H1 (cell line): ENCODE measurements around the gene MMP15. TPM values are rescaled to one million over a fixed set of nuclear protein-coding genes. Genes with fewer than 3 reads are reported as not detected.

ENCODE experiments used
- CTCF ChIA-PET: fragments of 300-600 bp; sonication (Branson Sonifier 250); formaldehyde crosslinking; loops from one replicate; lab custom pipeline; 2021; ENCODE audit not compliant: partially characterized antibody; lab: Charles Lee
- POLR2A ChIA-PET: fragments of 300-600 bp; sonication (Branson Sonifier 250); formaldehyde crosslinking; loops from one replicate; lab custom pipeline; 2021; ENCODE audit warnings: inconsistent platforms; ENCODE audit not compliant: partially characterized antibody; lab: Charles Lee
- DNase-seq, 2 experiments: peaks; one replicate each; pipeline versions ENCODE4 v3.0.0 to v3.0.0-alpha.2; 2010 to 2022; ENCODE audit warnings: low spot score in 2 of 2, low read depth in 1 of 2, mixed read lengths in 1 of 2
- FAIRE-seq: peaks from 2 replicates; lab custom pipeline; 2011; peaks lifted over from hg19 to GRCh38; lab: Jason Lieb, UNC
- H2AFZ ChIP-seq: 2 replicates; pipeline ENCODE4 v1.8.1; 2012; ENCODE audit warnings: low read length, inconsistent platforms
- H2AK5ac ChIP-seq: 2 replicates; pipeline ENCODE4 v1.6.1; 2013; ENCODE audit warnings: low read depth, low read length
- H2BK120ac ChIP-seq: replicated peaks from 2 replicates; pipeline ENCODE3; 2013; ENCODE audit warnings: low read depth, low read length, inconsistent platforms
- H2BK12ac ChIP-seq: 2 replicates; pipeline ENCODE4 v1.6.1; 2013; ENCODE audit warnings: low read depth, low read length
- H2BK15ac ChIP-seq: 2 replicates; pipeline ENCODE4 v1.6.1; 2013; ENCODE audit warnings: low read length
- H2BK20ac ChIP-seq: 2 replicates; pipeline ENCODE4 v1.6.1; 2013; ENCODE audit warnings: low read length
- H2BK5ac ChIP-seq: 2 replicates; pipeline ENCODE4 v1.6.1; 2013; ENCODE audit warnings: low read depth, low read length
- H3K14ac ChIP-seq: 2 replicates; pipeline ENCODE4 v1.6.1; 2013; ENCODE audit warnings: inconsistent platforms; ENCODE audit not compliant: insufficient read length
- H3K18ac ChIP-seq: 2 replicates; pipeline ENCODE4 v1.6.1; 2013; ENCODE audit warnings: low read length; ENCODE audit errors: extremely low read depth
- H3K23ac ChIP-seq: 2 replicates; pipeline ENCODE4 v1.6.1; 2013; ENCODE audit warnings: inconsistent platforms; ENCODE audit not compliant: insufficient read length
- H3K23me2 ChIP-seq: 2 replicates; pipeline ENCODE4 v1.6.1; 2013; ENCODE audit warnings: low read depth, low read length
- H3K27ac ChIP-seq: 2 replicates; pipeline ENCODE4 v1.6.1; 2011; ENCODE audit warnings: low read depth, low read length, inconsistent platforms
- H3K27me3 ChIP-seq, 4 experiments: replicated peaks in 1 of 4; 1 replicate in 1 of 4; 2 replicates in 3 of 4; pipeline versions ENCODE4 v1.6.1 to v1.8.1; 2011 to 2013; ENCODE audit warnings: low read length in 3 of 4, mild to moderate bottlenecking in 3 of 4, inconsistent platforms in 2 of 4, mixed read lengths in 2 of 4, moderate library complexity in 1 of 4; ENCODE audit not compliant: control insufficient read depth in 3 of 4, insufficient read depth in 3 of 4; ENCODE audit errors: extremely low read depth in 1 of 4
- H3K36me3 ChIP-seq, 4 experiments: 2 replicates each; pipeline versions ENCODE4 v1.6.1 to v1.8.1; 2011 to 2013; ENCODE audit warnings: mild to moderate bottlenecking in 4 of 4, low read length in 3 of 4, moderate library complexity in 2 of 4, control low read depth in 1 of 4, inconsistent platforms in 1 of 4; ENCODE audit not compliant: insufficient read depth in 4 of 4, control insufficient read depth in 2 of 4
- H3K4ac ChIP-seq: replicated peaks from 2 replicates; pipeline ENCODE3; 2013; ENCODE audit warnings: low read length, low read depth, mixed read lengths, inconsistent platforms; ENCODE audit not compliant: insufficient read length
- H3K4me1 ChIP-seq, 4 experiments: replicated peaks in 1 of 4; 1 replicate in 1 of 4; 2 replicates in 3 of 4; pipeline versions ENCODE4 v1.6.1 to v1.8.1; 2011 to 2013; ENCODE audit warnings: low read length in 3 of 4, inconsistent platforms in 2 of 4, mixed read lengths in 1 of 4; ENCODE audit not compliant: insufficient read depth in 4 of 4, control insufficient read depth in 3 of 4
- H3K4me2 ChIP-seq, 2 experiments: 2 replicates each; pipeline versions ENCODE4 v1.6.1 to v1.8.1; 2011 to 2013; ENCODE audit warnings: low read depth in 2 of 2, low read length in 2 of 2, control low read depth in 1 of 2, inconsistent platforms in 1 of 2, mild to moderate bottlenecking in 1 of 2; ENCODE audit not compliant: insufficient read depth in 1 of 2
- H3K4me3 ChIP-seq, 4 experiments: fragments of 200-600, 300-600 bp in 1 of 4; sonication (generic), shearing (Covaris generic), sonication (Bioruptor Twin) in 1 of 4; 2 replicates each; pipeline versions ENCODE4 v1.5.1 to v1.8.1; 2011 to 2016; ENCODE audit warnings: low read length in 4 of 4, low read depth in 3 of 4, control low read depth in 2 of 4, inconsistent platforms in 2 of 4, mild to moderate bottlenecking in 2 of 4, mixed read lengths in 1 of 4, moderate library complexity in 1 of 4; ENCODE audit not compliant: insufficient read depth in 2 of 4; ENCODE audit errors: extremely low read depth in 1 of 4
- H3K56ac ChIP-seq: replicated peaks from 2 replicates; pipeline ENCODE3; 2013; ENCODE audit warnings: low read depth, mild to moderate bottlenecking, mixed read lengths, low read length, inconsistent platforms; ENCODE audit not compliant: insufficient read length
- H3K79me1 ChIP-seq: 2 replicates; pipeline ENCODE4 v1.6.1; 2013; ENCODE audit warnings: low read depth, low read length, control low read depth
- H3K79me2 ChIP-seq, 2 experiments: 2 replicates each; pipeline versions ENCODE4 v1.6.1 to v1.8.1; 2012 to 2013; ENCODE audit warnings: low read length in 2 of 2, mild to moderate bottlenecking in 2 of 2, inconsistent platforms in 1 of 2; ENCODE audit not compliant: insufficient read depth in 2 of 2, control insufficient read depth in 1 of 2
- H3K9ac ChIP-seq, 4 experiments: replicated peaks in 1 of 4; 1 replicate in 1 of 4; 2 replicates in 3 of 4; pipeline versions ENCODE4 v1.6.1 to v1.8.1; 2011 to 2013; ENCODE audit warnings: low read depth in 3 of 4, low read length in 3 of 4, control low read depth in 2 of 4, mild to moderate bottlenecking in 2 of 4, moderate library complexity in 2 of 4, inconsistent platforms in 1 of 4; ENCODE audit errors: extremely low read depth in 1 of 4
- H3K9me3 ChIP-seq, 2 experiments: 2 replicates each; pipeline versions ENCODE4 v1.6.1 to v1.8.1; 2012 to 2013; ENCODE audit warnings: mild to moderate bottlenecking in 2 of 2, moderate library complexity in 2 of 2, control low read depth in 1 of 2, inconsistent platforms in 1 of 2, low read depth in 1 of 2, low read length in 1 of 2, mixed read lengths in 1 of 2; ENCODE audit not compliant: insufficient read depth in 2 of 2
- H4K20me1 ChIP-seq, 2 experiments: replicated peaks in 1 of 2; 2 replicates each; pipeline versions ENCODE3 to v1.8.1; 2011 to 2013; ENCODE audit warnings: inconsistent platforms in 2 of 2, low read length in 2 of 2, mild to moderate bottlenecking in 1 of 2; ENCODE audit not compliant: insufficient read depth in 2 of 2, control insufficient read depth in 1 of 2
- H4K5ac ChIP-seq: 2 replicates; pipeline ENCODE4 v1.6.1; 2013; ENCODE audit warnings: low read length, low read depth, mixed read lengths, inconsistent platforms; ENCODE audit not compliant: insufficient read length
- H4K8ac ChIP-seq: 2 replicates; pipeline ENCODE4 v1.8.0; 2013; ENCODE audit warnings: mild to moderate bottlenecking, moderate library complexity, low read length, inconsistent platforms; ENCODE audit not compliant: insufficient read depth; ENCODE audit errors: extremely low read depth
- H4K91ac ChIP-seq: replicated peaks from 2 replicates; pipeline ENCODE3; 2013; ENCODE audit warnings: low read length, mixed read lengths, inconsistent platforms; ENCODE audit not compliant: insufficient read length
- CHD1 ChIP-seq: IDR thresholded peaks from 2 replicates; pipeline ENCODE4 v1.6.1; 2012; ENCODE audit warnings: low read depth, low read length, improper control_type of control experiment
- CREB1 ChIP-seq: IDR thresholded peaks from 2 replicates; pipeline ENCODE4 v1.6.1; 2012; ENCODE audit warnings: inconsistent platforms
- GABPA ChIP-seq: IDR thresholded peaks from 2 replicates; pipeline ENCODE4 v1.6.1; 2011; ENCODE audit warnings: mild to moderate bottlenecking, low read length, moderate library complexity, borderline replicate concordance; ENCODE audit not compliant: insufficient read depth
- HDAC6 ChIP-seq: IDR thresholded peaks from one replicate; pipeline ENCODE4 v1.7.1; 2012; ENCODE audit warnings: low read depth, mild to moderate bottlenecking, inconsistent platforms, low read length, moderate library complexity
- JUND ChIP-seq: IDR thresholded peaks from 2 replicates; pipeline ENCODE4 v1.6.1; 2011; ENCODE audit warnings: mild to moderate bottlenecking, improper control_type of control experiment, low read length
- KDM4A ChIP-seq: IDR thresholded peaks from one replicate; pipeline ENCODE4 v1.7.1; 2012; ENCODE audit warnings: low read depth, mild to moderate bottlenecking, moderate library complexity, low read length, inconsistent platforms; ENCODE audit not compliant: severe bottlenecking
- POLR2AphosphoS5 ChIP-seq: IDR thresholded peaks from 2 replicates; pipeline ENCODE4 v1.6.1; 2011; ENCODE audit warnings: low read depth, low read length
- RAD21 ChIP-seq, 2 experiments: IDR thresholded peaks in 1 of 2; conservative IDR thresholded peaks in 1 of 2; 2 replicates each; pipeline ENCODE4 v1.6.1; 2011; ENCODE audit warnings: low read depth in 2 of 2, low read length in 2 of 2, improper control_type of control experiment in 1 of 2, inconsistent platforms in 1 of 2, mild to moderate bottlenecking in 1 of 2, moderate library complexity in 1 of 2
- SIRT6 ChIP-seq: IDR thresholded peaks from one replicate; pipeline ENCODE4 v1.7.1; 2012; ENCODE audit warnings: low read length, inconsistent platforms
- SP4 ChIP-seq: IDR thresholded peaks from 2 replicates; pipeline ENCODE4 v1.6.1; 2012; ENCODE audit warnings: low read length, inconsistent platforms
- YY1 ChIP-seq: IDR thresholded peaks from 2 replicates; pipeline ENCODE4 v1.6.1; 2011; ENCODE audit warnings: low read depth, mild to moderate bottlenecking, low read length
- WGBS, 2 experiments: shearing (Covaris generic) in 1 of 2; methylation state at CpG; one replicate each; pipeline versions ENCODE4 v1.1.6 to v1.1.7; 2013 to 2015; ENCODE audit warnings: low lambda C conversion rate in 2 of 2, mixed read lengths in 2 of 2, inconsistent platforms in 1 of 2, low coverage in 1 of 2, missing lambda C conversion rate in 1 of 2; ENCODE audit not compliant: insufficient replicate concordance in 2 of 2, insufficient coverage in 1 of 2, insufficient read length in 1 of 2; ENCODE audit errors: extremely low coverage in 1 of 2, missing lambda C conversion rate in 1 of 2; 5-methylcytosine and 5-hydroxymethylcytosine counted together
- polyA plus RNA-seq, 7 experiments: library from polyadenylated mRNA; depleted of rRNA in 3 of 7; stranded (reverse) in 5 of 7; unstranded in 2 of 7; fragments of >200 nt in 5 of 7; fragments of 200-250 nt in 2 of 7; gene quantifications; 1 replicate in 5 of 7; 2 replicates in 1 of 7; 4 replicates in 1 of 7; pipeline versions ENCODE4 v1.2.1 to v1.2.3, GENCODE V29; 2011 to 2013; ENCODE audit warnings: missing spikeins in 2 of 7, mixed read lengths in 2 of 7
- total RNA-seq: library from RNA; stranded (reverse); fragmentation: NEBNext Ultra II Directional; extraction: Animal tissue kit (Norgen Biotek cat#: 25700); gene quantifications from 2 replicates; pipeline ENCODE4 v1.2.1, GENCODE V29; 2021
- TF ChIP-seq, protein P1 (sequence below): IDR thresholded peaks from 2 replicates; pipeline ENCODE4 v1.6.1; 2011; ENCODE audit warnings: low read depth, mild to moderate bottlenecking, low read length; ENCODE audit not compliant: insufficient read depth
- TF ChIP-seq, protein P2 (sequence below): IDR thresholded peaks from 2 replicates; pipeline ENCODE4 v1.6.1; 2012; ENCODE audit warnings: low read length, inconsistent platforms

Gene MMP15
- total and polyA plus RNA-seq, 2 of the 8 experiments (the other 6 are each of a cell fraction or from before 2014, with no cell fraction given), result 38.5 to 42.2 TPM

DNA sequence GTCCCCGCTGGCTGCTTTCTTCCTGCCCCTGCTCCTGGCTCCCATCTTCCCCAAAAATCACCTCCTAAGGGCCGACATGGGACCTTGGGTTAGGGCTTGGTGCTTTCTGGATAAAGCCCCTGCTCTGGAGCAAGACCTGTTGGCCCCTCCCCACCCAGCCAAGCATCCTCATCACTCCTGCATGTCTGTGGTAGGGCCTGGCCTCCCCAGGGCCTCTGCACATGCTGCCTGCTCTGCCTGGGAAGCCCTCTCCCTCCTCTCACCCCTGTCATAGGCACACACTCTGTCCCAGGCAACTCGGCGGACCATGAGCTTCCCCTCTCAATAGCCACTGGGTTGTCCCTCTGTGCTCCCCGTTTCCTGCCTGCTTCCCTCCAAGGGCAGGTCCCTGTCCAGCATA is 68.5 kb downstream of the MMP15 start:
- Histone ChIP-seq H2AK5ac (no peak overlapping the region), H3K23me2 (no peaks in the 10 kb centered on the region), H4K20me1 (no peaks in the 10 kb centered on the region), H3K23ac (no peak overlapping the region), H3K27me3 (no peaks in the 10 kb centered on the region), H2BK20ac (no peak overlapping the region), H3K79me2 (no peaks in the 10 kb centered on the region), H2BK5ac (no peak overlapping the region), H3K4me3 (no peak overlapping the region), H2BK15ac (no peak overlapping the region), H3K9me3 (no peaks in the 10 kb centered on the region), H3K4me2 (no peak overlapping the region), H4K5ac (no peak overlapping the region), H4K91ac (no peak overlapping the region), H4K8ac (no peak overlapping the region), H3K79me1 (no peaks in the 10 kb centered on the region), H2BK120ac (no peak overlapping the region), H3K14ac (no peak overlapping the region), H3K56ac (no peak overlapping the region), H3K4ac (no peak overlapping the region), H2BK12ac (no peak overlapping the region), H2AFZ (no peak overlapping the region), H3K18ac (no peak overlapping the region; the same call in 1 of the 2 replicates), H3K4me1 (peaks cover 0 to 3% (median under 1%) of the 10 kb centered on the region in 4 experiments; a peak in 5 of 7 replicates), H3K36me3 (no peaks in the 10 kb centered on the region), H3K27ac (no peak overlapping the region), H3K9ac (no peak overlapping the region)
- ChIA-PET POLR2A (no interaction called here), CTCF (interaction anchor here (1.4 to 18.9 kb wide), 3 partner anchors 12 to 25 kb away, joined by 5 to 235 read pairs (median 11); no protein-coding TSS in a partner anchor)
- 75% methylated on average over 5 of the region's 5 CpGs; no CpG with 5 or more reads in 1 of the 2 experiments for WGBS, 2 experiments
- no peak for DNase-seq
- FAIRE-seq, result no peak
- TF ChIP-seq JUND (no peak), YY1 (no peak), SIRT6 (no peak), HDAC6 (no peak), KDM4A (no peak), RAD21 (IDR thresholded peaks at IDR 0.05 in 1 of 2, conservative IDR thresholded peaks at IDR 0.05 in 1 of 2; ENCODE audit: low read depth in 2 of 2, low read length in 2 of 2) (no peak), GABPA (no peak), SP4 (no peak), CHD1 (no peak), POLR2AphosphoS5 (no peak), CREB1 (no peak)
- TF ChIP-seq, protein P1, sequence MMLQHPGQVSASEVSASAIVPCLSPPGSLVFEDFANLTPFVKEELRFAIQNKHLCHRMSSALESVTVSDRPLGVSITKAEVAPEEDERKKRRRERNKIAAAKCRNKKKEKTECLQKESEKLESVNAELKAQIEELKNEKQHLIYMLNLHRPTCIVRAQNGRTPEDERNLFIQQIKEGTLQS, result no peak
- TF ChIP-seq, protein P2, sequence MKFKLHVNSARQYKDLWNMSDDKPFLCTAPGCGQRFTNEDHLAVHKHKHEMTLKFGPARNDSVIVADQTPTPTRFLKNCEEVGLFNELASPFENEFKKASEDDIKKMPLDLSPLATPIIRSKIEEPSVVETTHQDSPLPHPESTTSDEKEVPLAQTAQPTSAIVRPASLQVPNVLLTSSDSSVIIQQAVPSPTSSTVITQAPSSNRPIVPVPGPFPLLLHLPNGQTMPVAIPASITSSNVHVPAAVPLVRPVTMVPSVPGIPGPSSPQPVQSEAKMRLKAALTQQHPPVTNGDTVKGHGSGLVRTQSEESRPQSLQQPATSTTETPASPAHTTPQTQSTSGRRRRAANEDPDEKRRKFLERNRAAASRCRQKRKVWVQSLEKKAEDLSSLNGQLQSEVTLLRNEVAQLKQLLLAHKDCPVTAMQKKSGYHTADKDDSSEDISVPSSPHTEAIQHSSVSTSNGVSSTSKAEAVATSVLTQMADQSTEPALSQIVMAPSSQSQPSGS, result no peak
